Measurements from ENCODE around the gene UGT1A1. TPM values are rescaled to one million over a fixed set of nuclear protein-coding genes. Genes with fewer than 3 reads are reported as not detected.

UGT1A1 gene
- total RNA-seq, 1 donor from 2014 or later, result not detected

DNA sequence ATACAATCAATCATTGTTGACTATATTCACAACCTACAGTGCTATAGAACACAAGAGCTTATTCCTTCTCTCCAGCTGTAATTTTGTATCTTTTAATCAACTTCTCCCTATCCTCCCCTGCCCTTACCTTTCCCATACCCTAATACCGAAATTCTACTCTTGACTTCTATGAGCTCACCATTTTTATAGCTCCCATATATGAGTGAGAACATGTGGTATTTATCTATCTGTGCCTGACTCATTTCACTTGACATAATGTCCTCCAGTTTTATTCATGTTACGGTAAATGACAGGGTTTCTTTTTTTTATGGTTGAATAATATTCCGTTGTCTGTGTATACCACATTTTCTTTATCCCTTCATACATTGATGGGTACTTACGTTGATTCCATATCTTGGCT is 20.7 kb downstream of the UGT1A1 start:
- Mint-ChIP-seq H3K4me3 (no peak overlapping the region), H3K4me1 (no peaks in the 10 kb centered on the region), H3K27me3 (ENCODE audit: low read depth) (peaks cover 3% of the 10 kb centered on the region), H3K27ac (ENCODE audit: unreplicated experiment) (no peak overlapping the region), H3K9me3 (peaks cover 6% of the 10 kb centered on the region), H3K36me3 (ENCODE audit: low read depth) (no peaks in the 10 kb centered on the region)
- DNase-seq (ENCODE audit: low read depth, low spot score), result no peak
- TF ChIP-seq, protein P1, sequence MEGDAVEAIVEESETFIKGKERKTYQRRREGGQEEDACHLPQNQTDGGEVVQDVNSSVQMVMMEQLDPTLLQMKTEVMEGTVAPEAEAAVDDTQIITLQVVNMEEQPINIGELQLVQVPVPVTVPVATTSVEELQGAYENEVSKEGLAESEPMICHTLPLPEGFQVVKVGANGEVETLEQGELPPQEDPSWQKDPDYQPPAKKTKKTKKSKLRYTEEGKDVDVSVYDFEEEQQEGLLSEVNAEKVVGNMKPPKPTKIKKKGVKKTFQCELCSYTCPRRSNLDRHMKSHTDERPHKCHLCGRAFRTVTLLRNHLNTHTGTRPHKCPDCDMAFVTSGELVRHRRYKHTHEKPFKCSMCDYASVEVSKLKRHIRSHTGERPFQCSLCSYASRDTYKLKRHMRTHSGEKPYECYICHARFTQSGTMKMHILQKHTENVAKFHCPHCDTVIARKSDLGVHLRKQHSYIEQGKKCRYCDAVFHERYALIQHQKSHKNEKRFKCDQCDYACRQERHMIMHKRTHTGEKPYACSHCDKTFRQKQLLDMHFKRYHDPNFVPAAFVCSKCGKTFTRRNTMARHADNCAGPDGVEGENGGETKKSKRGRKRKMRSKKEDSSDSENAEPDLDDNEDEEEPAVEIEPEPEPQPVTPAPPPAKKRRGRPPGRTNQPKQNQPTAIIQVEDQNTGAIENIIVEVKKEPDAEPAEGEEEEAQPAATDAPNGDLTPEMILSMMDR (conservative IDR thresholded peaks at IDR 0.05), result no peak

DNA sequence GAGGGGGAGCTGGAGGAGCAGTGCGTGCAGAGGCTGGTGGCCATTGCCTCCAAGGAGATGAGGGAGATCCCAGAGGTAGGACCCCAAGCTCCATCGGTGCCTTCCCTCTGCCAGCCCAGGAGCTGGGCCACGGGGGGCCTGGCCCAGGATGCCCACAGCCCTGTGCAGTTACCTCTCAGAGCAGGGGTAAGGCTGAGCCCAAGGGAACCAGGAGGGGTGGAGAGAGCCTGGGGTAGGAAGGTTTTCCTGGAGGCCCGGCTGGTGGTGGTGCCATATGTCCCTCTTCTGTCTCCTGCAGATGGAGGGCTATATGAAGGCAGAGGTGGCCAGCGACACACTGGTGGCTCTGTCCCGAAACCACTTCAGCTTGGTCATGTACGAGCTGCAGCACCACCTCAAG is 29.5 kb downstream of the UGT1A1 start:
- no peaks in the 10 kb centered on the region for H3K4me1 Mint-ChIP-seq
- no peaks in the 10 kb centered on the region for H3K36me3 Mint-ChIP-seq (ENCODE audit: low read depth)

DNA sequence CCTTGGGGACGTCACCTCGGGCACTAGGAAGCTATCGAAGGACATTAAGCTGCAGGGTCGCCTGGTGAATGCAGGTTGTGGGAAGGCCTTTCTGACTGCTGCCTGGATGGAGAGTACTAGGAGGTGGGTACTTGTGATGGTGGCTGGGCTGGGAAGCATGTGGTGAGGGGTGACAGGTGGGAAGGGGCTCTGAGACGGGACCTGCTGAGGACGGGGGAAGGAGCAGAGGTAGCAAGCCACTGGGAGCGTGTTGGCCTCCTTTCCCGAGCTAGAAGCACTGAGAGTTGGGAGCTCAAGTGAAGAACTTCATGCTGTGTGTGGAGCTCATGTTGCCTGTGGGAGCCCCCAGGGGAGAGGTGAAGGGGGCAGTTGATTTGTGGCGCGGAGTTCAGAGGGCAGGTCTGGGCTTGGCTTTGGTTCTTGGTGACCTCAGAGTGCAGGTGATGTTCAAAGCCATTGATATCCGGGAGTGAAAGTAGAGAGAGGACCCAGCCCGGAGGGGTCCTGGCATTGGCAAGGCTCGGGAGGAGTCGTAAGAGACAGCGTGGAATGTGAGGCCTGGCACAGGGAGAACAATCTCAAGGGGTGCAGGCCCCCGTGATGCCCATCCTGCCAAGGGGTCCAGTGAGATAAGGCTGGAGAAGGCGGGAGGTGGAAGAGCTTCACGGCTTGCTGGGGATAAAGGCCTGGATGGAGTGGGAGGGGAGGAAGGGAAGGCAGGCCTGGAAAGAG is 31.2 kb downstream of the UGT1A1 start:
- DNase-seq (ENCODE audit: low read depth, low spot score), result no peak
- TF ChIP-seq, protein P1 (conservative IDR thresholded peaks at IDR 0.05), result no peak
- Mint-ChIP-seq H3K27ac (ENCODE audit: unreplicated experiment) (no peak overlapping the region), H3K27me3 (ENCODE audit: low read depth) (no peaks in the 10 kb centered on the region), H3K36me3 (ENCODE audit: low read depth) (no peaks in the 10 kb centered on the region), H3K4me3 (no peak overlapping the region), H3K9me3 (no peaks in the 10 kb centered on the region), H3K4me1 (no peaks in the 10 kb centered on the region)

More for the DNA sequence above, 29.5 kb downstream of the UGT1A1 start:
- TF ChIP-seq, protein P1 (conservative IDR thresholded peaks at IDR 0.05), result no peak
- H3K27me3 Mint-ChIP-seq (ENCODE audit: low read depth), result no peaks in the 10 kb centered on the region
- H3K9me3 Mint-ChIP-seq, result no peaks in the 10 kb centered on the region
- no peak for DNase-seq (ENCODE audit: low read depth, low spot score)
- H3K27ac Mint-ChIP-seq (ENCODE audit: unreplicated experiment), result no peak overlapping the region
- H3K4me3 Mint-ChIP-seq, result no peak overlapping the region

DNA sequence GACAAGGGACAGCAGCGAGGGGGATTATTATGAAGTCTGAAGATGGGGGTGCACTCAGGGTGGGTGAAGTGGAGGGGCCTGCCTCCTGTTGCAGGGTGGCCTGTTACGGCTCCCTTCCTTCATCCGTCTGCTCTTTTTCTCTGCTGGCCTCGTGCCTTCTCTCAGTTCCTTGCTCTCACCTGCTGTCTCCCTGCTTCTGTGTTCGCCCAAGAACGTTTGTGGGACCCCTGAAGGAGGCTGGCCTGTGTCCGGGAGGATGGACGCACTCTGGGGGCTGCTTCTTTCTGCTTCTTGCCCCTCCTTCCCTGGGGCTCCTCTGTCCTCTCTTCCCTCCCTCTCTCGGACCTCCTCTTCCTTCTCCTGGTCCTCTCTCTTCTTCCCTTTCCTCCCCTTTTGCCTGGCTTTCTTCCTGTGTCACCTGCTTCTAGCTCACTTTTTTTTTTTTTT is 31.8 kb downstream of the UGT1A1 start:
- Mint-ChIP-seq H3K4me3 (no peak overlapping the region), H3K36me3 (ENCODE audit: low read depth) (no peaks in the 10 kb centered on the region), H3K27me3 (ENCODE audit: low read depth) (no peaks in the 10 kb centered on the region), H3K4me1 (no peaks in the 10 kb centered on the region), H3K27ac (ENCODE audit: unreplicated experiment) (peak overlapping the region; percentile 50), H3K9me3 (no peaks in the 10 kb centered on the region)
- DNase-seq (ENCODE audit: low read depth, low spot score), result no peak
- TF ChIP-seq, protein P1 (conservative IDR thresholded peaks at IDR 0.05), result no peak

DNA sequence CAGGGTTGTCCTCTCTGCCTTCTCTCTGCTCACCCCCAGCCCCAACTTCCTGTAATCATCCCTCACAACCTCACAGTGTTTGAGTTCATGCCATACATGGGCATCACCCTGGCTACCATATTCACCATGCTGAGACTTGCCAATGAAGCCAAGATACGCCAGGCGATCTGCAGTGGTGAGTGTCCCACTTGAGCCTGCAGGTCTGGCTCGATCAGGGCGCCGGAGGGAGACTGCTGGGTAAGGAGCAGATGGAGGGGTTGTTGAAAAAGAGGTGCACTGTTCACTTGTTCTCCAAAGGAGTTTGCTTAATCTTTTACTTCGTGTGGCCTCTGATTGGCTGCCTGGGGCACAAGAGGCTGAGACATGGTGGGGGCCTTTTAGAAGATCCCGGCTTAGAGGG is 32.6 kb downstream of the UGT1A1 start:
- no peaks in the 10 kb centered on the region for H3K4me1 Mint-ChIP-seq
- TF ChIP-seq, protein P1 (conservative IDR thresholded peaks at IDR 0.05), result no peak
- no peak overlapping the region for H3K4me3 Mint-ChIP-seq
- no peaks in the 10 kb centered on the region for H3K36me3 Mint-ChIP-seq (ENCODE audit: low read depth)
- no peak overlapping the region for H3K27ac Mint-ChIP-seq (ENCODE audit: unreplicated experiment)
- H3K9me3 Mint-ChIP-seq, result no peaks in the 10 kb centered on the region
- no peak for DNase-seq (ENCODE audit: low read depth, low spot score)
- no peaks in the 10 kb centered on the region for H3K27me3 Mint-ChIP-seq (ENCODE audit: low read depth)
